B cell (primary cell): ENCODE measurements around the gene AFF1. TPM values are rescaled to one million over a fixed set of nuclear protein-coding genes. Genes with fewer than 3 reads are reported as not detected.
A peak's percentile ranks its signal among the peaks of the same experiment; 100 is the strongest.

Experiments
- ATAC-seq: fragments of 200-7000 bp; cut with Tn5 transposase; one replicate; pipeline ENCODE4 v1.10.0; 2021; ENCODE audit warnings: low read depth, mild to moderate bottlenecking, moderate number of reproducible peaks, moderate library complexity
- CTCF ChIA-PET: fragments of 350-600 bp; sonication (Branson Sonifier 250); formaldehyde crosslinking; loops from one replicate; lab custom pipeline; 2021; ENCODE audit warnings: antibody characterized with exemption, inconsistent platforms; lab: Charles Lee
- POLR2A ChIA-PET: fragments of 350-600 bp; sonication (Branson Sonifier 250); formaldehyde crosslinking; loops from one replicate; lab custom pipeline; 2021; ENCODE audit warnings: antibody characterized with exemption; lab: Charles Lee
- DNase-seq: peaks from one replicate; pipeline ENCODE4 v3.0.0; 2013
- H2AFZ ChIP-seq: 2 replicates; pipeline ENCODE4 v1.6.1; 2012; ENCODE audit warnings: mild to moderate bottlenecking, low read depth, low read length; ENCODE audit not compliant: insufficient read depth, poor library complexity, severe bottlenecking
- H3K27ac ChIP-seq, 2 donors: 1 replicate in 1 of 2; 2 replicates in 1 of 2; pipeline ENCODE4 v1.5.1; 2012 to 2013; ENCODE audit warnings: low read length in 2 of 2, mild to moderate bottlenecking in 2 of 2, moderate library complexity in 1 of 2
- H3K27me3 ChIP-seq, 4 experiments: fragments of 200-600 bp in 1 of 4; sonication (generic) in 1 of 4; replicated peaks in 1 of 4; 1 replicate in 2 of 4; 2 replicates in 2 of 4; pipeline versions ENCODE4 v1.6.1 to v1.7.0; 2013 to 2016; ENCODE audit warnings: low read length in 3 of 4, mild to moderate bottlenecking in 2 of 4, mixed read lengths in 1 of 4, moderate library complexity in 1 of 4; ENCODE audit not compliant: insufficient read depth in 4 of 4, control insufficient read depth in 3 of 4; ENCODE audit errors: control extremely low read depth in 1 of 4
- H3K36me3 ChIP-seq, 2 experiments: replicated peaks in 1 of 2; 1 replicate in 1 of 2; 2 replicates in 1 of 2; pipeline versions ENCODE4 v1.6.1 to v1.7.1; 2013; ENCODE audit warnings: low read length in 1 of 2; ENCODE audit not compliant: insufficient read depth in 2 of 2, control insufficient read depth in 1 of 2; ENCODE audit errors: control extremely low read depth in 1 of 2, extremely low read depth in 1 of 2
- H3K4me1 ChIP-seq, 2 donors: fragments of 200-600 bp in 1 of 2; sonication (generic) in 1 of 2; 1 replicate in 1 of 2; 2 replicates in 1 of 2; pipeline versions ENCODE4 v1.5.1 to v1.6.1; 2013 to 2017; ENCODE audit warnings: low read length in 2 of 2; ENCODE audit not compliant: control insufficient read depth in 2 of 2, insufficient read depth in 2 of 2
- H3K4me2 ChIP-seq: replicated peaks from 2 replicates; pipeline ENCODE3; 2012; ENCODE audit warnings: mild to moderate bottlenecking, low read depth, low read length; ENCODE audit not compliant: poor library complexity, severe bottlenecking
- H3K4me3 ChIP-seq, 5 experiments: fragments of 200-600 bp in 1 of 5; sonication (generic) in 1 of 5; 1 replicate in 3 of 5; 2 replicates in 2 of 5; pipeline versions ENCODE4 v1.5.1 to v1.7.0; 2011 to 2016; ENCODE audit warnings: low read length in 4 of 5, mild to moderate bottlenecking in 4 of 5, low read depth in 2 of 5, control low read depth in 1 of 5, moderate library complexity in 1 of 5; ENCODE audit not compliant: insufficient read depth in 1 of 5; ENCODE audit errors: control extremely low read depth in 1 of 5, extremely low read depth in 1 of 5
- H3K79me2 ChIP-seq: fragments of 200-600 bp; sonication (generic); one replicate; pipeline ENCODE4 v1.6.0; 2016; ENCODE audit warnings: low read length; ENCODE audit not compliant: control insufficient read depth, insufficient read depth
- H3K9ac ChIP-seq: fragments of 200-600 bp; sonication (generic); 2 replicates; pipeline ENCODE4 v1.6.1; 2017; ENCODE audit warnings: mild to moderate bottlenecking, low read length, moderate library complexity
- H3K9me3 ChIP-seq, 3 donors: one replicate each; pipeline versions ENCODE4 v1.6.1 to v1.7.1; 2013; ENCODE audit warnings: low read length in 2 of 3; ENCODE audit not compliant: control insufficient read depth in 2 of 3, insufficient read depth in 1 of 3; ENCODE audit errors: control extremely low read depth in 1 of 3
- H4K20me1 ChIP-seq: 2 replicates; pipeline ENCODE4 v1.6.0; 2012; ENCODE audit warnings: mild to moderate bottlenecking, low read length; ENCODE audit not compliant: insufficient read depth, control insufficient read depth, poor library complexity, severe bottlenecking
- H3K27ac Mint-ChIP-seq: one replicate; pipeline ENCODE4 v1.8.0; 2021; ENCODE audit warnings: mixed read lengths
- H3K27me3 Mint-ChIP-seq: one replicate; pipeline ENCODE4 v1.8.0; 2021; ENCODE audit warnings: mixed read lengths
- H3K4me1 Mint-ChIP-seq: one replicate; pipeline ENCODE4 v1.8.0; 2021; ENCODE audit warnings: mixed read lengths
- H3K4me3 Mint-ChIP-seq: one replicate; pipeline ENCODE4 v1.8.0; 2021; ENCODE audit warnings: mixed read lengths
- H3K9me3 Mint-ChIP-seq: one replicate; pipeline ENCODE4 v1.8.0; 2022; ENCODE audit warnings: mixed read lengths; ENCODE audit not compliant: insufficient read depth
- EZH2 ChIP-seq: IDR thresholded peaks from 2 replicates; pipeline ENCODE4 v1.6.1; 2012; ENCODE audit warnings: borderline replicate concordance, low read depth, mild to moderate bottlenecking, moderate library complexity, low read length; ENCODE audit not compliant: insufficient read depth, poor library complexity, severe bottlenecking
- WGBS: methylation state at CpG from one replicate; pipeline ENCODE4 v1.1.5; 2013; ENCODE audit warnings: missing lambda C conversion rate; ENCODE audit not compliant: insufficient coverage; 5-methylcytosine and 5-hydroxymethylcytosine counted together
- intact Hi-C: fragments of 100-400 bp; cut with micrococcal nuclease; formaldehyde crosslinking; loops from one replicate; pipeline ENCODE4 v1.10.0; 2022
- polyA plus RNA-seq: library from polyadenylated mRNA; depleted of rRNA; stranded (reverse); fragments of >200 nt; gene quantifications from 2 replicates; pipeline ENCODE4 v1.2.3, GENCODE V29; 2012
- total RNA-seq, 2 donors: library from RNA; stranded (reverse); fragments of 120-200 nt in 1 of 2; gene quantifications; 1 replicate in 1 of 2; 2 replicates in 1 of 2; pipeline versions ENCODE4 v1.2.3 to v1.2.4, GENCODE V29; 2013 to 2022
- TF ChIP-seq, protein P1 (sequence below): fragments of 200-600 bp; IDR thresholded peaks from one replicate; pipeline ENCODE4 v1.8.0; 2022; ENCODE audit warnings: antibody characterized with exemption, mild to moderate bottlenecking

Gene AFF1
- total and polyA plus RNA-seq, 2 donors (not counting 1 experiment from before 2014, with no cell fraction given): 15.3 to 135 TPM

DNA sequence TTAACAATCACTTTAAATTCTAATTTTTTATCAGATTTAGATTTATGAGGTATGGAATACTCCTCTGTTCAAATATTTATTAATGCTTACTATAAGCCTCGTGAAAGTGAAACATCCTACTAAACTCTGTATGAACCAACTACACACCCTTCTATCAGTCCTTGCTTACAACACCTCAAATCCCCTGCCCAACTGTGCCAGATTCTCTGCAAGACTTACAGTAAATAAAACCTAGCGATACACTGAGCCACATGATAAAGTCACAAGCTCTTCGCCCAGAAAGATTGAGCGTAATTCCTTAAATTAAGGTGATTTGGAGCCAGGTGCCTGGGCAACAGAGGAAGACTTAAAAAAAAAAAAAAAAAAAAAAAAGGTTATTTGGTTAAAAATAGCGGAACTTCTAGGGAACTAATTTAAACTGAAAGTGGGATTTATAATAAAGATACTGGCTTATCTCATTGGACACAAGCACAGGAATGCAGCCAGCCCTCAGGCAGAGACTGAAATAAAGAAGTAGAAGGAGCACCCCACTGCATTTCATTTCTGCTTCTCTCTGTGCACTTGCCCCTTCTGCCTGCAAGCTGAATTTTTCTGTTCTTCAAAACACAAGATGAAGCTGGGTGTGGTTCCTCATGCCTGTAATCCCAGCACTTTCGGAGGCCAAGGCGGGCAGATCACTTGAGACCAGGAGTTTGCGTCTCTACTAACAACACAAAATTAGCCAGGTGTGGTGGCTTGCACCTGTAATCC lies 25.1 kb upstream of the AFF1 start:
- Histone ChIP-seq H3K4me2 (peak overlapping the region; percentile 5), H3K27ac (no peak overlapping the region), H4K20me1 (no peaks in the 10 kb centered on the region), H3K4me3 (no peak overlapping the region), H3K27me3 (no peaks in the 10 kb centered on the region), H3K36me3 (no peaks in the 10 kb centered on the region), H2AFZ (no peak overlapping the region), H3K4me1 (peaks cover 26 to 31% of the 10 kb centered on the region in 2 donors), H3K9me3 (no peaks in the 10 kb centered on the region), H3K9ac (no peak overlapping the region), H3K79me2 (no peaks in the 10 kb centered on the region)
- Mint-ChIP-seq H3K4me3 (no peak overlapping the region), H3K4me1 (peaks cover 32% of the 10 kb centered on the region), H3K9me3 (no peaks in the 10 kb centered on the region), H3K27ac (no peak overlapping the region), H3K27me3 (no peaks in the 10 kb centered on the region)
- POLR2A ChIA-PET: no interaction called here
- CTCF ChIA-PET: interaction anchor here (0.6 to 7.3 kb wide), 4 partner anchors 13 to 184 kb away, joined by 3 to 44 read pairs (median 5); no protein-coding TSS in a partner anchor
- no peak for TF ChIP-seq EZH2
- TF ChIP-seq, protein P1, sequence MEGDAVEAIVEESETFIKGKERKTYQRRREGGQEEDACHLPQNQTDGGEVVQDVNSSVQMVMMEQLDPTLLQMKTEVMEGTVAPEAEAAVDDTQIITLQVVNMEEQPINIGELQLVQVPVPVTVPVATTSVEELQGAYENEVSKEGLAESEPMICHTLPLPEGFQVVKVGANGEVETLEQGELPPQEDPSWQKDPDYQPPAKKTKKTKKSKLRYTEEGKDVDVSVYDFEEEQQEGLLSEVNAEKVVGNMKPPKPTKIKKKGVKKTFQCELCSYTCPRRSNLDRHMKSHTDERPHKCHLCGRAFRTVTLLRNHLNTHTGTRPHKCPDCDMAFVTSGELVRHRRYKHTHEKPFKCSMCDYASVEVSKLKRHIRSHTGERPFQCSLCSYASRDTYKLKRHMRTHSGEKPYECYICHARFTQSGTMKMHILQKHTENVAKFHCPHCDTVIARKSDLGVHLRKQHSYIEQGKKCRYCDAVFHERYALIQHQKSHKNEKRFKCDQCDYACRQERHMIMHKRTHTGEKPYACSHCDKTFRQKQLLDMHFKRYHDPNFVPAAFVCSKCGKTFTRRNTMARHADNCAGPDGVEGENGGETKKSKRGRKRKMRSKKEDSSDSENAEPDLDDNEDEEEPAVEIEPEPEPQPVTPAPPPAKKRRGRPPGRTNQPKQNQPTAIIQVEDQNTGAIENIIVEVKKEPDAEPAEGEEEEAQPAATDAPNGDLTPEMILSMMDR: no peak
- ATAC-seq: no peak
- intact Hi-C loops: no loop called here
- DNase-seq: no peak
- 49% methylated on average over 3 of the region's 8 CpGs for WGBS

DNA sequence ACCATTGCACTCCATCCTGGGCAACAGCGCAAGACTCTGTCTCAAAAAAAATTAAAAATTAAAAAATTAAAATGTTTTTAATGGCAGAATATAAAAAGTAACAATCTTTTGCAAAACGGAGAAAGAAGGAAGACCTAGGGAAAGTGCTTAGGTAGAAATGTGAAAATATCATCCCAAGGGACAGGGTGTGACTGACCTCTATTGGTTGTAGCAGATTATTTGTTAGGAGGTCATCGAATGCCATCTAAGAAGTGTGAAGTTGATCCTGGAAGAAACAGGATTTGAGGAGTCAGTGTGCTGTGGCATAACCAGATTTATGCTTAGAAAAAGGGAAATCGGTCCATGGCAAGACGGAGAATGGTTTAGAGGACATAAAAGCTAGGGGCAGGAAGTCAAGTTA lies 24.4 kb upstream of the AFF1 start:
- Mint-ChIP-seq H3K27me3 (no peaks in the 10 kb centered on the region), H3K27ac (no peak overlapping the region), H3K4me3 (no peak overlapping the region), H3K4me1 (peaks cover 32% of the 10 kb centered on the region), H3K9me3 (no peaks in the 10 kb centered on the region)
- H4K20me1 ChIP-seq: no peaks in the 10 kb centered on the region
- ChIA-PET CTCF (interaction anchor here (0.6 to 7.3 kb wide), 4 partner anchors 10 to 90 kb away, joined by 3 to 44 read pairs (median 4); no protein-coding TSS in a partner anchor), POLR2A (no interaction called here)
- no peaks in the 10 kb centered on the region for H3K36me3 ChIP-seq
- no peaks in the 10 kb centered on the region for H3K79me2 ChIP-seq
- no peak overlapping the region for H3K27ac ChIP-seq
- H3K4me2 ChIP-seq: peak overlapping the region; percentile 25
- 41% methylated on average over 4 of the region's 5 CpGs for WGBS
- no peak overlapping the region for H2AFZ ChIP-seq
- H3K9me3 ChIP-seq: no peaks in the 10 kb centered on the region
- H3K4me1 ChIP-seq: peaks cover 26 to 31% of the 10 kb centered on the region in 2 donors
- no peak overlapping the region for H3K4me3 ChIP-seq
- ATAC-seq (no peak), DNase-seq (no peak)
- H3K9ac ChIP-seq: no peak overlapping the region
- no peaks in the 10 kb centered on the region for H3K27me3 ChIP-seq
- TF ChIP-seq EZH2: no peak
- TF ChIP-seq, protein P1: no peak
- intact Hi-C loops: no loop called here
